Nephron progenitor cell (in vitro differentiated cells): Measurements from ENCODE around the gene RICTOR.
A peak's percentile ranks its signal among the peaks of the same experiment; 100 is the strongest.

Experiments used
- DNase-seq: peaks from one replicate; pipeline ENCODE4 v3.0.0; 2021
- H3K27ac Mint-ChIP-seq: 2 replicates; pipeline ENCODE4 v1.8.0; 2021; ENCODE audit warnings: mild to moderate bottlenecking, moderate library complexity, mixed read lengths
- H3K27me3 Mint-ChIP-seq: 2 replicates; pipeline ENCODE4 v1.8.0; 2021; ENCODE audit warnings: mild to moderate bottlenecking, low read depth, mixed read lengths; ENCODE audit not compliant: poor library complexity
- H3K36me3 Mint-ChIP-seq: 2 replicates; pipeline ENCODE4 v1.8.0; 2021; ENCODE audit warnings: low read depth, mixed read lengths
- H3K4me1 Mint-ChIP-seq: 2 replicates; pipeline ENCODE4 v1.8.0; 2021; ENCODE audit warnings: mixed read lengths
- H3K4me3 Mint-ChIP-seq: 2 replicates; pipeline ENCODE4 v1.8.0; 2021; ENCODE audit warnings: mild to moderate bottlenecking, moderate library complexity, mixed read lengths
- H3K9me3 Mint-ChIP-seq: 2 replicates; pipeline ENCODE4 v1.8.0; 2021; ENCODE audit warnings: mild to moderate bottlenecking, moderate library complexity, mixed read lengths
- TF ChIP-seq, protein P1 (sequence below): fragments of 200-600 bp; sonication (generic); IDR thresholded peaks from 2 replicates; pipeline ENCODE4 v1.5.0; 2021; ENCODE audit warnings: antibody characterized with exemption

The RICTOR gene

DNA sequence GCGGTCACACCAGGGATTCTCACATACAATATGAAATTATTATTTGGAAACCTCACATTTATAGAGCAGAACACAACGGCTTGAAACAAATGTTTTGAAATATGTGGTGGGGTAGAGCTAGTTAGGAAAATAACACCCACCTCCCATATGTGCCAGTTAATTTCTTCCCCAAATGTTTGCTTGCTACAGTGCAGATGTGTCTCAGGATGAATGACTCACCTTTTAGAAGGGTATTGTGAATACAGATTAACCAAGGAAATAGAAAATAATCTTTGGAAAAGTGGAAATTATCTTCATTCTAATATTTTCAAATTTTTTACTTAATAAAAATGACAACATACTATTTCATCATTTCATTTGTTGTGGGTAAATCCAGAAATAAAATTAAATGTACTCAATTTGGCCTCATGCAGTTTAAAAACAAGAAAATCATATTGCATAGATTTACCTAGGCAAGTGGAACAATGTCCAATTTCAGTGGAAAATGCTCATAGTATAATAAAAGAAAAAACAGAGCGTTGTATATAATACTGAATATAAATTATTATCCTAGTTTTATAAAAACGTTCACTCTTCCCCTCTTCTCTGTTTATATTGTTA lies 39.3 kb upstream of the RICTOR start:
- H3K27ac Mint-ChIP-seq: no peak overlapping the region
- TF ChIP-seq, protein P1, sequence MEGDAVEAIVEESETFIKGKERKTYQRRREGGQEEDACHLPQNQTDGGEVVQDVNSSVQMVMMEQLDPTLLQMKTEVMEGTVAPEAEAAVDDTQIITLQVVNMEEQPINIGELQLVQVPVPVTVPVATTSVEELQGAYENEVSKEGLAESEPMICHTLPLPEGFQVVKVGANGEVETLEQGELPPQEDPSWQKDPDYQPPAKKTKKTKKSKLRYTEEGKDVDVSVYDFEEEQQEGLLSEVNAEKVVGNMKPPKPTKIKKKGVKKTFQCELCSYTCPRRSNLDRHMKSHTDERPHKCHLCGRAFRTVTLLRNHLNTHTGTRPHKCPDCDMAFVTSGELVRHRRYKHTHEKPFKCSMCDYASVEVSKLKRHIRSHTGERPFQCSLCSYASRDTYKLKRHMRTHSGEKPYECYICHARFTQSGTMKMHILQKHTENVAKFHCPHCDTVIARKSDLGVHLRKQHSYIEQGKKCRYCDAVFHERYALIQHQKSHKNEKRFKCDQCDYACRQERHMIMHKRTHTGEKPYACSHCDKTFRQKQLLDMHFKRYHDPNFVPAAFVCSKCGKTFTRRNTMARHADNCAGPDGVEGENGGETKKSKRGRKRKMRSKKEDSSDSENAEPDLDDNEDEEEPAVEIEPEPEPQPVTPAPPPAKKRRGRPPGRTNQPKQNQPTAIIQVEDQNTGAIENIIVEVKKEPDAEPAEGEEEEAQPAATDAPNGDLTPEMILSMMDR: no peak
- no peaks in the 10 kb centered on the region for H3K9me3 Mint-ChIP-seq
- H3K36me3 Mint-ChIP-seq: no peaks in the 10 kb centered on the region
- H3K4me3 Mint-ChIP-seq: no peak overlapping the region
- no peaks in the 10 kb centered on the region for H3K27me3 Mint-ChIP-seq
- DNase-seq: no peak
- H3K4me1 Mint-ChIP-seq: no peaks in the 10 kb centered on the region

DNA sequence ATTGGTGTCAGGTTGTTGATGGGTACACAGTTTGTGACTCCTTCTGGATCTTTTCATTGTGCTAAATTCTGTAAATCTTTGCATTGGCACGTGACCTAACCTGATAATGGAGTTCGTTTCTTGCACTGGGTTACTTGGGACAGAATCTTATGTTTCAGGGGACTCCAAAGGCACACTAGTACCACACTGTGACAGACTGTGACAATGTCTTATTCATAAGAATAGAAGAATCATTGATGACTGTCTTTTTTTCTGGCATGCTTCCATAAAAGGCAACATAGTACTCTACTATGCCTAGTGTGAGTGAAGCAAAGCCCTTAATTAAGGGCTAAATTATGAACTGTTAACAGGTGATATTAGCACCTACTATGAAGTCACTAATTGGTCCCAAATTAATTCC lies 35.4 kb upstream of the RICTOR start:
- peaks cover under 1% of the 10 kb centered on the region for H3K27me3 Mint-ChIP-seq
- no peaks in the 10 kb centered on the region for H3K36me3 Mint-ChIP-seq
- H3K4me1 Mint-ChIP-seq: no peaks in the 10 kb centered on the region
- no peaks in the 10 kb centered on the region for H3K9me3 Mint-ChIP-seq
- no peak overlapping the region for H3K27ac Mint-ChIP-seq
- no peak overlapping the region for H3K4me3 Mint-ChIP-seq
- no peak for DNase-seq
- TF ChIP-seq, protein P1: no peak

DNA sequence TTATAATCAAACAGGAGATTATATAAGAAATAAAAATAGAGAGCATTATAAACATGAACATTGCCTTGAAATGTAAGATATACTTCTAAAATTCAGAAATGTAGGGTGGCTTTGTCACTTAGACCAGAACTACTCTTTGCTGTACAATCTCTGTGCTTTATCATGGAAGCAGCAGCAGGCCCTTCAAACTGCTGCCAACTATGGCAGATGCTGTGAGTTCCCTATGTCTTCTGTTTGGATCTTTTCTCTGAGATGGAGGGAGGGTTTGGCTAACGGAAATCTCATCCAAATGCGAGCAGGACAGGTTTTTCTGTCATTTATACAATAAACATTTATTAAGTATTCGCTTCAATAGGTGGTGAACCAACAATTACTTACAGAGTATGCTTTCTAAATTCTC lies 34.8 kb upstream of the RICTOR start:
- no peak overlapping the region for H3K4me3 Mint-ChIP-seq
- no peak for DNase-seq
- no peak overlapping the region for H3K27ac Mint-ChIP-seq
- peaks cover 3% of the 10 kb centered on the region for H3K27me3 Mint-ChIP-seq
- H3K4me1 Mint-ChIP-seq: no peaks in the 10 kb centered on the region
- no peaks in the 10 kb centered on the region for H3K36me3 Mint-ChIP-seq
- TF ChIP-seq, protein P1: no peak
- no peaks in the 10 kb centered on the region for H3K9me3 Mint-ChIP-seq

DNA sequence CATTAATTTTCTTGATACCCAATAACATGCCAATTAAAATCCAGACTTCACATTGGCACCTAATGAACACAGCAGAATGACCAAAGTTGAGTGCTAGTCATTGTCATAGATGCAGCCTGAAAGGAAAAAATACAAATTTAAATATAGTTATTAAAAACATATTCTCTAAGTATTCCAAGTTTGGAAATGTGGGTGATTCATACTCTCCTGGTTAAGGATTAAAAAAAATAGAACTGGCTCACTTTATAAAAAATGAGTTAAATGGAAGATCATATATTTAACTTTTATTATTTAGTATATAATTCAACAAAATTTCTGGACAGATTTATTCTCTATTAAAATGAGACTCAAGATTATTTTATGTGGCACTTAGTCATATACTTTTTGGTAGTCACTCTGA lies 33.2 kb upstream of the RICTOR start:
- H3K27me3 Mint-ChIP-seq: peaks cover 6% of the 10 kb centered on the region
- no peaks in the 10 kb centered on the region for H3K9me3 Mint-ChIP-seq
- no peak overlapping the region for H3K4me3 Mint-ChIP-seq

DNA sequence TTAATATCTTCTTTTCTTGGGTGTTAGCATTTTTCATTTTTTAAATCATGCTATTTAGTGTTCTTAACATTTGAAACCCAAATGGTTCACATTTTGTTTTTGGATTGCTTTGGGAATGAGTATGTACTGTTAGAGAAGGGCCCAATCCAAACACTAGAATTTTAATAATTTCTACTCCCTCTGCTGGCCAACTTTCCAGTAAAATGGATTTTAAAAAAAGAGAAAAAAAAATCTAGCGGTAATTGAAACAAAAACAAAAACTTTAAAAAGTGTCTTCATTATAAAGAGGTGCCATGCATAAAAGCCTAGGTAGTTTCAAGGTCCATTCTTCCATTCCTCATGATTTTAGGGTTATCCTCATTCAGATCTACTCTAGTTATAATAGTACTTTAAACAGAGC lies 32.1 kb upstream of the RICTOR start:
- Mint-ChIP-seq H3K27me3 (peaks cover 6% of the 10 kb centered on the region), H3K27ac (no peak overlapping the region), H3K9me3 (no peaks in the 10 kb centered on the region), H3K4me3 (no peak overlapping the region), H3K36me3 (no peaks in the 10 kb centered on the region), H3K4me1 (no peaks in the 10 kb centered on the region)
- no peak for DNase-seq
- TF ChIP-seq, protein P1: peak; percentile 9

More for the DNA sequence above, 33.2 kb upstream of the RICTOR start:
- H3K36me3 Mint-ChIP-seq: no peaks in the 10 kb centered on the region
- no peaks in the 10 kb centered on the region for H3K4me1 Mint-ChIP-seq
- TF ChIP-seq, protein P1: no peak
- H3K27ac Mint-ChIP-seq: no peak overlapping the region
- no peak for DNase-seq

GRCh38 chr5:39104221-39104620 lies 30.0 kb upstream of the RICTOR start:
- Mint-ChIP-seq H3K27ac (no peak overlapping the region), H3K9me3 (no peaks in the 10 kb centered on the region), H3K27me3 (peaks cover 6% of the 10 kb centered on the region), H3K4me1 (no peaks in the 10 kb centered on the region), H3K36me3 (no peaks in the 10 kb centered on the region), H3K4me3 (no peak overlapping the region)
- no peak for DNase-seq
- TF ChIP-seq, protein P1: no peak
